WTC11 (cell line): ENCODE measurements around the gene GARIN3.

Source experiments
- ATF3 ChIP-seq: sonication (generic); formaldehyde crosslinking; conservative IDR thresholded peaks from 2 replicates; pipeline ENCODE4 v1.8.1; 2022; ENCODE audit warnings: mild to moderate bottlenecking, missing genetic modification reagents
- CTCF ChIP-seq: fragments of 200-600 bp; IDR thresholded peaks from 2 replicates; pipeline ENCODE4 v1.8.0; 2022; ENCODE audit warnings: antibody characterized with exemption
- E2F1 ChIP-seq: sonication (generic); formaldehyde crosslinking; IDR thresholded peaks from 2 replicates; pipeline ENCODE4 v1.8.0; 2022; ENCODE audit warnings: mild to moderate bottlenecking, missing genetic modification reagents
- E2F5 ChIP-seq: sonication (generic); formaldehyde crosslinking; IDR thresholded peaks from 2 replicates; pipeline ENCODE4 v1.8.1; 2022; ENCODE audit warnings: mild to moderate bottlenecking, moderate library complexity, missing genetic modification reagents
- FOXJ3 ChIP-seq: sonication (generic); formaldehyde crosslinking; IDR thresholded peaks from 2 replicates; pipeline ENCODE4 v1.9.0; 2021; ENCODE audit warnings: missing genetic modification reagents, mild to moderate bottlenecking, borderline replicate concordance
- IRF1 ChIP-seq: sonication (generic); formaldehyde crosslinking; IDR thresholded peaks from 2 replicates; pipeline ENCODE4 v1.8.0; 2023; ENCODE audit warnings: missing genetic modification reagents
- NR2C2 ChIP-seq: sonication (generic); formaldehyde crosslinking; IDR thresholded peaks from 2 replicates; pipeline ENCODE4 v1.8.0; 2022; ENCODE audit warnings: mild to moderate bottlenecking, missing genetic modification reagents
- NR3C1 ChIP-seq: sonication (generic); formaldehyde crosslinking; conservative IDR thresholded peaks from 2 replicates; pipeline ENCODE4 v1.8.1; 2023; ENCODE audit warnings: low read depth, mild to moderate bottlenecking, missing genetic modification reagents
- ZNF416 ChIP-seq: fragments of 250-450 bp; sonication (Bioruptor Pico); IDR thresholded peaks from 2 replicates; pipeline ENCODE4 v1.9.0; 2021; ENCODE audit warnings: mild to moderate bottlenecking, inconsistent platforms
- TF ChIP-seq, protein P1 (sequence below): sonication (generic); formaldehyde crosslinking; IDR thresholded peaks from 2 replicates; pipeline ENCODE4 v1.8.1; 2023; ENCODE audit warnings: mild to moderate bottlenecking, missing genetic modification reagents
- TF ChIP-seq, protein P2 (sequence below): sonication (generic); formaldehyde crosslinking; IDR thresholded peaks from 2 replicates; pipeline ENCODE4 v1.8.1; 2022; ENCODE audit warnings: low read depth, missing genetic modification reagents, borderline replicate concordance

GRCh38 chr5:157172403-157172802, 6.3 kb upstream of the GARIN3 start:
- no peak for TF ChIP-seq CTCF
- TF ChIP-seq NR2C2 (CRISPR knock-in tag) = no peak
- no peak for TF ChIP-seq ZNF416 (CRISPR knock-in tag)
- no peak for TF ChIP-seq ATF3 (CRISPR knock-in tag)
- TF ChIP-seq, protein P1, sequence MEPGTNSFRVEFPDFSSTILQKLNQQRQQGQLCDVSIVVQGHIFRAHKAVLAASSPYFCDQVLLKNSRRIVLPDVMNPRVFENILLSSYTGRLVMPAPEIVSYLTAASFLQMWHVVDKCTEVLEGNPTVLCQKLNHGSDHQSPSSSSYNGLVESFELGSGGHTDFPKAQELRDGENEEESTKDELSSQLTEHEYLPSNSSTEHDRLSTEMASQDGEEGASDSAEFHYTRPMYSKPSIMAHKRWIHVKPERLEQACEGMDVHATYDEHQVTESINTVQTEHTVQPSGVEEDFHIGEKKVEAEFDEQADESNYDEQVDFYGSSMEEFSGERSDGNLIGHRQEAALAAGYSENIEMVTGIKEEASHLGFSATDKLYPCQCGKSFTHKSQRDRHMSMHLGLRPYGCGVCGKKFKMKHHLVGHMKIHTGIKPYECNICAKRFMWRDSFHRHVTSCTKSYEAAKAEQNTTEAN (CRISPR knock-in tag) = no peak
- TF ChIP-seq E2F5 (CRISPR knock-in tag) = no peak
- TF ChIP-seq FOXJ3 = no peak
- no peak for TF ChIP-seq NR3C1
- TF ChIP-seq, protein P2, sequence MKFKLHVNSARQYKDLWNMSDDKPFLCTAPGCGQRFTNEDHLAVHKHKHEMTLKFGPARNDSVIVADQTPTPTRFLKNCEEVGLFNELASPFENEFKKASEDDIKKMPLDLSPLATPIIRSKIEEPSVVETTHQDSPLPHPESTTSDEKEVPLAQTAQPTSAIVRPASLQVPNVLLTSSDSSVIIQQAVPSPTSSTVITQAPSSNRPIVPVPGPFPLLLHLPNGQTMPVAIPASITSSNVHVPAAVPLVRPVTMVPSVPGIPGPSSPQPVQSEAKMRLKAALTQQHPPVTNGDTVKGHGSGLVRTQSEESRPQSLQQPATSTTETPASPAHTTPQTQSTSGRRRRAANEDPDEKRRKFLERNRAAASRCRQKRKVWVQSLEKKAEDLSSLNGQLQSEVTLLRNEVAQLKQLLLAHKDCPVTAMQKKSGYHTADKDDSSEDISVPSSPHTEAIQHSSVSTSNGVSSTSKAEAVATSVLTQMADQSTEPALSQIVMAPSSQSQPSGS (CRISPR knock-in tag) = no peak
- TF ChIP-seq E2F1 = no peak
- TF ChIP-seq IRF1 (CRISPR knock-in tag) = no peak
